PC-9 (cell line): ENCODE measurements around the gene NEU4.

Source experiments
- EZH2 ChIP-seq: fragments of 200-600 bp; sonication (generic); IDR thresholded peaks from 2 replicates; pipeline ENCODE4 v1.8.0; 2017; ENCODE audit warnings: antibody characterized with exemption, low read depth
- TF ChIP-seq, protein P1 (sequence below): fragments of 200-600 bp; sonication (generic); conservative IDR thresholded peaks from 2 replicates; pipeline ENCODE4 v1.6.1; 2017; ENCODE audit warnings: mixed run types, antibody characterized with exemption, mild to moderate bottlenecking, moderate library complexity

DNA sequence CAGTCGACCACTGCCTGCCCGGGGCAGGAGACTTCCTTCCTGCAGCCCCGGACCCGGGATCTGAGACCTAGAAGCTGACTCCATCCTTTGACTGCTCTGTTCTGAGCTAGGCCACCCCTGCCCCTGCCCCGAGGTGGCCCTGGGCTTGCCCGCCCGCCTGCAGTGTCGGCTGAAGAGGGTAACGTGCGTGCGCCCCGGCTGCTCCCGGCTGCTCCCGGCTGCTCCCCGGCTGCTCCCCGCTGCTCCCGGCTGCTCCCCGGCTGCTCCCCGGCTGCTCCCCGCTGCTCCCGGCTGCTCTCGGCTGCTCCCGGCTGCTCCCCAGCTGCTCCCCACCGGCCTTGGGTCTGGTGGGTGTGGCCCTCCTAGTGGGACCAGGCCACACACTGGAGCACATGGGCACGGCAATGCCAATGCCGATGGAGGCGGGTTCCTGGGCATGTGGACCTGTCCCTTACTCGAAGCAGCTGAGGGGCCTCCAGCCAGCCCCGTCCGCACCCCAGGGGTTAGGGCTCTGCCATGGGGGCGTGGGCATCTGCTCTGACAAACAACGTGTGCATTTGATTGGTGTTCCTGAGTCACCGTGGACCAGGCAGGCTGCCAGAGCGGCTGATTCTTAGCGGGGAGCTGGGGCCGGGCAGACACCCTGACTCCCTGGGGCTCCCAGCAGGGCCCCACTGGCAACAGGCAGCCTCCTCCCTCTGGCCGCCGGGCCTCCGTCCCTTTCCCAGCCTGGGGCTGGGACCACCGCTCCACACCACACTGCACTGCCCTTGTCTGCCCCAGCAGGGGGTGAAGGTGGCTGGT lies 34.4 kb upstream of the NEU4 start:
- TF ChIP-seq, protein P1, sequence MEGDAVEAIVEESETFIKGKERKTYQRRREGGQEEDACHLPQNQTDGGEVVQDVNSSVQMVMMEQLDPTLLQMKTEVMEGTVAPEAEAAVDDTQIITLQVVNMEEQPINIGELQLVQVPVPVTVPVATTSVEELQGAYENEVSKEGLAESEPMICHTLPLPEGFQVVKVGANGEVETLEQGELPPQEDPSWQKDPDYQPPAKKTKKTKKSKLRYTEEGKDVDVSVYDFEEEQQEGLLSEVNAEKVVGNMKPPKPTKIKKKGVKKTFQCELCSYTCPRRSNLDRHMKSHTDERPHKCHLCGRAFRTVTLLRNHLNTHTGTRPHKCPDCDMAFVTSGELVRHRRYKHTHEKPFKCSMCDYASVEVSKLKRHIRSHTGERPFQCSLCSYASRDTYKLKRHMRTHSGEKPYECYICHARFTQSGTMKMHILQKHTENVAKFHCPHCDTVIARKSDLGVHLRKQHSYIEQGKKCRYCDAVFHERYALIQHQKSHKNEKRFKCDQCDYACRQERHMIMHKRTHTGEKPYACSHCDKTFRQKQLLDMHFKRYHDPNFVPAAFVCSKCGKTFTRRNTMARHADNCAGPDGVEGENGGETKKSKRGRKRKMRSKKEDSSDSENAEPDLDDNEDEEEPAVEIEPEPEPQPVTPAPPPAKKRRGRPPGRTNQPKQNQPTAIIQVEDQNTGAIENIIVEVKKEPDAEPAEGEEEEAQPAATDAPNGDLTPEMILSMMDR, result no peak
- no peak for TF ChIP-seq EZH2
